HG03460 (cell line): ENCODE measurements around the gene ZNF835.

Experiments used
- ATAC-seq: cut with Tn5 transposase; IDR thresholded peaks from one replicate; pipeline ENCODE4 v1.9.1; 2021; ENCODE audit not compliant: unreplicated experiment

ZNF835 gene

GRCh38 chr19:56663931-56664500, 7.5 kb downstream of the ZNF835 start:
- no peak for ATAC-seq

- no peak for ATAC-seq
Measured at GRCh38 chr19:56661248-56661647, 10.3 kb downstream of the ZNF835 start.

GRCh38 chr19:56660381-56661107, 11.0 kb downstream of the ZNF835 start:
- no peak for ATAC-seq

- ATAC-seq = no peak
Measured at GRCh38 chr19:56654151-56654550, 17.4 kb downstream of the ZNF835 start.

GRCh38 chr19:56643460-56643955, 28.0 kb downstream of the ZNF835 start:
- ATAC-seq = no peak

- ATAC-seq = no peak
Measured at GRCh38 chr19:56642711-56643459, 28.7 kb downstream of the ZNF835 start, which contains the start of gene SMIM17. Gene SMIM17 (plus strand): TSS chr19:56643159. CDS start chr19:56645668, 2,509 bp downstream.

GRCh38 chr19:56639217-56639616, 32.3 kb downstream of the ZNF835 start:
- ATAC-seq = no peak

- no peak for ATAC-seq
Measured at GRCh38 chr19:56637976-56638555, 33.5 kb downstream of the ZNF835 start.

- no peak for ATAC-seq
Measured at GRCh38 chr19:56633021-56633420, 38.5 kb downstream of the ZNF835 start.

GRCh38 chr19:56625708-56626107, 45.8 kb downstream of the ZNF835 start:
- ATAC-seq = no peak

GRCh38 chr19:56623006-56623405, 48.6 kb downstream of the ZNF835 start:
- no peak for ATAC-seq

GRCh38 chr19:56622374-56622773, 49.2 kb downstream of the ZNF835 start:
- ATAC-seq = no peak

GRCh38 chr19:56619121-56619520, 52.4 kb downstream of the ZNF835 start:
- ATAC-seq = no peak

GRCh38 chr19:56617531-56617930, 54.0 kb downstream of the ZNF835 start:
- ATAC-seq = no peak

GRCh38 chr19:56613639-56614038, 57.9 kb downstream of the ZNF835 start:
- ATAC-seq = no peak

GRCh38 chr19:56612737-56613136, 58.8 kb downstream of the ZNF835 start:
- no peak for ATAC-seq
